ENCODE data around the gene TMED1. TPM values are rescaled to one million over a fixed set of nuclear protein-coding genes. Genes with fewer than 3 reads are reported as not detected.

Gene TMED1
- total RNA-seq, 1 experiment from 2014 or later, result 32.3 TPM

- no peak overlapping the region for H2BK12ac ChIP-seq (ENCODE audit: insufficient read length, low read depth, low read length)
- H3K27ac Mint-ChIP-seq, result peak overlapping the region; percentile 100
- no peak overlapping the region for H3T11ph ChIP-seq (ENCODE audit: low read length)
- H3K4me2 ChIP-seq (ENCODE audit: insufficient read depth, insufficient read length, low read length), result peak overlapping the region; percentile 57
- H3K9me3 ChIP-seq (ENCODE audit: control insufficient read depth, low read depth, low read length), result no peaks in the 10 kb centered on the region
- H3K79me1 ChIP-seq (ENCODE audit: insufficient read depth, low read depth, low read length, poor library complexity, severe bottlenecking), result no peaks in the 10 kb centered on the region
- no peak overlapping the region for H3K4ac ChIP-seq (ENCODE audit: low read depth, low read length)
- DNase-seq, result peak; percentile 82
- H3K9ac ChIP-seq (ENCODE audit: extremely low read depth, insufficient read length, low read length), result peak overlapping the region; percentile 93
- peaks cover 31% of the 10 kb centered on the region for H3K27me3 Mint-ChIP-seq (ENCODE audit: low read depth)
- peak overlapping the region; percentile 44 for H4K5ac ChIP-seq (ENCODE audit: insufficient read length, low read depth, low read length)
- H3K36me3 Mint-ChIP-seq (ENCODE audit: insufficient read depth in 1 of 3, low read depth in 3 of 3), result peaks cover 3 to 27% (median 16%) of the 10 kb centered on the region in 3 experiments; a peak in 6 of 7 replicates
- peaks cover 4 to 13% of the 10 kb centered on the region in 2 experiments for H3K4me1 Mint-ChIP-seq
- H2BK5ac ChIP-seq (ENCODE audit: insufficient read length, low read length), result peak overlapping the region; percentile 77
- no peak overlapping the region for H2BK120ac ChIP-seq (ENCODE audit: low read depth, low read length, poor library complexity, severe bottlenecking)
- no CpG with 5 or more reads among the region's 38 CpGs for WGBS (ENCODE audit: extremely low coverage, insufficient read length, low lambda C conversion rate)
- no peak overlapping the region for H3K56ac ChIP-seq (ENCODE audit: insufficient read length, low read depth, low read length)
- H2BK15ac ChIP-seq (ENCODE audit: low read depth, low read length), result no peak overlapping the region
- H3K9me3 Mint-ChIP-seq, result peaks cover 20 to 25% of the 10 kb centered on the region in 2 experiments; a peak in 4 of 5 replicates
- TF ChIP-seq CTCF (conservative IDR thresholded peaks at IDR 0.05), result no peak
- no peaks in the 10 kb centered on the region for H3K79me2 ChIP-seq (ENCODE audit: insufficient read depth, low read length)
- H3K18ac ChIP-seq (ENCODE audit: insufficient read length, low read depth, low read length), result peak overlapping the region; percentile 94
- peak overlapping the region; percentile 99; the same call in 1 of the 2 replicates for H3K14ac ChIP-seq (ENCODE audit: insufficient read depth, low read length)
- H2AK5ac ChIP-seq (ENCODE audit: insufficient read length, low read length), result no peak overlapping the region
- no peak overlapping the region for H4K8ac ChIP-seq (replicated peaks; ENCODE audit: insufficient read length, low read depth, low read length)
- H2AFZ ChIP-seq (ENCODE audit: low read length), result no peak overlapping the region
- H3K4me1 ChIP-seq (ENCODE audit: insufficient read depth, low read length), result no peaks in the 10 kb centered on the region; the same call in 1 of the 2 replicates
- H3K23me2 ChIP-seq (ENCODE audit: insufficient read length, low read depth, low read length, poor library complexity, severe bottlenecking), result no peaks in the 10 kb centered on the region
- H4K20me1 ChIP-seq (ENCODE audit: control insufficient read depth, insufficient read depth, insufficient read length), result no peaks in the 10 kb centered on the region
- H4K91ac ChIP-seq (ENCODE audit: insufficient read length, low read depth, low read length), result no peak overlapping the region
- H2BK20ac ChIP-seq (ENCODE audit: low read depth, low read length, poor library complexity, severe bottlenecking), result no peak overlapping the region
- H3K27ac ChIP-seq (ENCODE audit: insufficient read length, low read depth, low read length), result peak overlapping the region; percentile 89
- peak overlapping the region; percentile 87 to 90 for H3K4me3 Mint-ChIP-seq
- H3K23ac ChIP-seq (ENCODE audit: insufficient read length, low read depth, low read length), result no peak overlapping the region
- H3K27me3 ChIP-seq (ENCODE audit: insufficient read depth, low read length), result no peaks in the 10 kb centered on the region
Measured at GRCh38 chr19:10836479-10837330, 693 bp upstream of the TMED1 start.

All from H9 (cell line).